ENCODE results near the gene ACE2.
A peak's percentile ranks its signal among the peaks of the same experiment; 100 is the strongest.
"Not testable (repeated sequence)": the region's sequence is repeated elsewhere in the genome, so short reads cannot be mapped to it uniquely, and the experiment has no call there.

Gene ACE2

GRCh38 chrX:15600745-15601144 lies at the start of gene ACE2:
Gene ACE2 (minus strand): TSS chrX:15600960. CDS start chrX:15600911, 49 bp downstream.
- DNase-seq (ENCODE audit: low spot score), result no peak

- not testable (repeated sequence) for DNase-seq (ENCODE audit: low spot score)
These were observed 46.8 kb upstream of the ACE2 start for GRCh38 chrX:15647510-15647909.

GRCh38 chrX:15646543-15646942 lies 45.8 kb upstream of the ACE2 start:
- no peak for DNase-seq (ENCODE audit: low spot score)

- no peak for DNase-seq (ENCODE audit: low spot score)
These were observed 45.3 kb upstream of the ACE2 start for GRCh38 chrX:15646031-15646430.

- DNase-seq (ENCODE audit: low spot score), result no peak
These were observed 44.5 kb upstream of the ACE2 start for GRCh38 chrX:15645266-15645665.

GRCh38 chrX:15644560-15644872 lies 43.8 kb upstream of the ACE2 start:
- no peak for DNase-seq (ENCODE audit: low spot score)

- DNase-seq (ENCODE audit: low spot score), result no peak
These were observed 43.2 kb upstream of the ACE2 start for GRCh38 chrX:15643786-15644559.

- no peak for DNase-seq (ENCODE audit: low spot score)
These were observed 30.9 kb upstream of the ACE2 start for GRCh38 chrX:15631637-15632036.

- no peak for DNase-seq (ENCODE audit: low spot score)
These were observed 22.3 kb upstream of the ACE2 start for GRCh38 chrX:15623054-15623453.

- DNase-seq (ENCODE audit: low spot score), result peak; percentile 68
These were observed 18.4 kb upstream of the ACE2 start for GRCh38 chrX:15619053-15619755.

- no peak for DNase-seq (ENCODE audit: low spot score)
These were observed 16.4 kb upstream of the ACE2 start for GRCh38 chrX:15617111-15617510.

GRCh38 chrX:15616531-15616930 lies 15.8 kb upstream of the ACE2 start:
- no peak for DNase-seq (ENCODE audit: low spot score)

- no peak for DNase-seq (ENCODE audit: low spot score)
These were observed 6.3 kb upstream of the ACE2 start for GRCh38 chrX:15607067-15607466.

- no peak for DNase-seq (ENCODE audit: low spot score)
These were observed 5.4 kb upstream of the ACE2 start for GRCh38 chrX:15606136-15606535.

- DNase-seq (ENCODE audit: low spot score), result no peak
These were observed 4.5 kb upstream of the ACE2 start for GRCh38 chrX:15605226-15605625.

- DNase-seq (ENCODE audit: low spot score), result no peak
These were observed 2.0 kb upstream of the ACE2 start for GRCh38 chrX:15602761-15603160.

GRCh38 chrX:15601932-15602331 lies 1.2 kb upstream of the ACE2 start:
- no peak for DNase-seq (ENCODE audit: low spot score)

GRCh38 chrX:15600049-15600448 lies 711 bp downstream of the ACE2 start:
- peak; percentile 10 for DNase-seq (ENCODE audit: low spot score)

- DNase-seq (ENCODE audit: low spot score), result no peak
These were observed 1.3 kb downstream of the ACE2 start for GRCh38 chrX:15599461-15599860.

GRCh38 chrX:15598026-15598425 lies 2.7 kb downstream of the ACE2 start:
- no peak for DNase-seq (ENCODE audit: low spot score)

GRCh38 chrX:15594371-15594770 lies 6.4 kb downstream of the ACE2 start:
- no peak for DNase-seq (ENCODE audit: low spot score)

GRCh38 chrX:15579778-15580747 lies 20.7 kb downstream of the ACE2 start:
- no peak for DNase-seq (ENCODE audit: low spot score)

- DNase-seq (ENCODE audit: low spot score), result no peak
These were observed 24.7 kb downstream of the ACE2 start for GRCh38 chrX:15576019-15576418.

All from SW480 (cell line).